Measurements from ENCODE around the gene ANXA2.

ANXA2 gene

DNA sequence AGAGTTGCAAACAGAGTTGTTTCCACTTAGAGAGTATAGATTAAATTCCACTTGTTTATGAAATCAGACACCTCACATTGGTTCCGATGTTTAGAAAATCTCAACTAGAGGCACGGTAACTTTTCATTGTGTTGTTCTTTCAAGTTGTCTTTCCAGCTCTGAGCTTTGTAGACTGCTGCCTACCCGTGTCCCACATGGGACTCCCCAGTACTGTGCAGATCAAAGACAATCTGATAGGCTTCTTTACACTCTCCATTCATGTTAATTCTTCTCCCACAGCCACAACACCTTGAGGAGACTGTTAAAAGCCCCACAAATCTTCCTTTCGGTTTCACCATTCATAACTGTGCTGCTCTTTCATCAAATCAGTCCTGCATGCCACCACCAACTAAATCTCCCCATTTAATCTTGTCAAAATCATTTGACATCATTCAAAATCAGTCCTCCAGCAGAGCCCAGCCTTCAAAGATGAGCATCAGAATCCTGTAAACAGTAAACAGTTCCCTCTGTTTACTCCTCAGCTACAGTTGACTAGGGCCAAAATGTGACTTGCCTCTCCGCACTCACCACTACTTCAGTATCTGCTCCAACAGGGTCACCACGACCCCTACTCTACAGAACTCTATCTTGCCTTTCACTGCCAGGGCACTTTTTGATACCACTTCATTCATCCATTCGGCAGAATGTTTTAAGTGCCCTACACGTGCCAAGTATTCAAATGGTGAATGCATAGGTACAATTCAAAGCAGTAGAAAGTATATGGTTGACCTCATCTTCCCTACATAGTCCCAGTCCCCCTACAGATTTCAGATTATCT, 8.3 kb downstream of the ANXA2 start:
- TF ChIP-seq GATA1 (IDR thresholded peaks at IDR 0.05; ENCODE audit: low read depth, low read length) (no peak), POLR2A (IDR thresholded peaks at IDR 0.05; ENCODE audit: low read length) (no peak)
- DNase-seq: no peak

DNA sequence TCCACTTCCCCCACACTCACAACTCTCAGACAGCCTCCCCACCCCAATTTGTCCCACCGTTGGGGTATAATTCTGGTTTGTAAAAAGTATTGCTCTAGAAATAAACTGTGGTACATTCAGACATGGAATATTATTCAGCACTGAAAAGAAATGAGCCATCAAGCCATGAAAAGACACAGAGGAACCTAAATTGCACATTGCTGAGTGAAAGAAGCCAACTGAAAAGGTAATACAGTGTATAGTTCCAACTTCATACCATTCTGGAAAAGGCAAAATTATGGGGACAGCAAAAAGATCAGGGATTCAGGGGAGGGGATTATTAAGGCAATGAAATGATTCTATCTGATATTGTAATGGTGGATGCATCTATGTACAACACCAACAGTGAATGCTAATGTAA, 10.5 kb downstream of the ANXA2 start:
- DNase-seq: no peak
- no peak for TF ChIP-seq GATA1 (IDR thresholded peaks at IDR 0.05; ENCODE audit: low read depth, low read length)
- no peak for TF ChIP-seq POLR2A (IDR thresholded peaks at IDR 0.05; ENCODE audit: low read length)

DNA sequence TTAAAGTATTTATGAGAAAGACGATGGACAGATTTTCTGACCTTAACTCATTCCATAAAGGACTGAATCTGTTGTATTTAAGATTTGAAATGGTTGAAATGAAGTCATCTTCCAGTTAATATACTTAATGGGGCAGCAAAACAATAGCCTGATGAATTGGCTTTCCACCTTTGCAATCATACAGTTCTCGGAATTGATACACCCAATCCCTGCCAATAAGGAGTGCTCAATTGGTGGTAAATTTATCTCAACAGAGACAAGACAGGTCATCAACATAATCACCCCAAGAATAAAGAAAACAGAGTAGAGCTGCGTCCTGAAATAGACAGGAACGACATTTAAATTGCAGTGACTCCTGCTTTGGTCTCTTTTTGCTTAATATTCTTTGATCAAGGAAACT, 11.2 kb downstream of the ANXA2 start:
- TF ChIP-seq GATA1 (IDR thresholded peaks at IDR 0.05; ENCODE audit: low read depth, low read length) (no peak), POLR2A (IDR thresholded peaks at IDR 0.05; ENCODE audit: low read length) (no peak)
- no peak for DNase-seq

DNA sequence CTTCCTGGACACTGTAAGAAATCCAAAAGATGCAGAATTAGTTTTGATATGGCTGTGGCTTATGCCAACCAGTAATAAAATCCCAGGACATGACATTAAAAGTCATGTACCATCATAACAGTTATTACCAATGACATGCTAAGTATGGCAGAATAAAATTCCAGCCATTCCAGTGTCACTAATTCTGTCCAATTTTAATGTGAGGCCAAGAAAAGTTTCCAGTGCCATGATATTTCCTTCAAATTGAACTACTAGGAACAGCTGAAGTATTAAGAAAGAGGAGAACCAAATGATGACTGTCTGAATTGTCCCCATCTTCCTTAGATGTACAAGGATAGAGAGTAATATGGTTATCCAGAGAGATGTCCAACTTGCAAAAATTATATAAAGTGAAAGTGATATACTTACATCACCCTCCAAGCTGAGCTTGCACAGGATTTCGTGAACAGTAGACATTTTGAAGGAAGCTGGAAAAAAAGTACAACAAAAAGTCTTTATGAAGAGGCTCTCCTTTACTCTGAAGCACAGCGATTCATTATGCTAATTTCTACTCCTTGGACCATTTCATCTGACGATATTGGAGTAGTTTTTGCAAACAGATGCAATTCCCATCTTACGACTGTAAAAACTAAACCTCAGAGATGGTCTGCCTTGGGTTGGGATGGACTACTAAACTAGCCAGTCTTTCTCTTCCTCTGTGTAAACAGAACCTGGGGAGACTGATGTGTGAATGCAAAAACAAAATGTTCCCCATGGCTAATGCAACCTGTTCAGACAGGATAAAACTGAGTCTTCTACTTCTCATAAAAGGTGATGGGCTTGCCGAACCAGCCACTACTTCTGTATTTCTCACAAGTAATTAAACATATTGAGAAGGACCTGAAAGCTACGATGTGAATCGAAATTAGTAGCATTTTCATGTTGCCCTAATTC, 11.9 kb downstream of the ANXA2 start:
- no peak for DNase-seq
- TF ChIP-seq GATA1 (IDR thresholded peaks at IDR 0.05; ENCODE audit: low read depth, low read length) (no peak), POLR2A (IDR thresholded peaks at IDR 0.05; ENCODE audit: low read length) (no peak)

DNA sequence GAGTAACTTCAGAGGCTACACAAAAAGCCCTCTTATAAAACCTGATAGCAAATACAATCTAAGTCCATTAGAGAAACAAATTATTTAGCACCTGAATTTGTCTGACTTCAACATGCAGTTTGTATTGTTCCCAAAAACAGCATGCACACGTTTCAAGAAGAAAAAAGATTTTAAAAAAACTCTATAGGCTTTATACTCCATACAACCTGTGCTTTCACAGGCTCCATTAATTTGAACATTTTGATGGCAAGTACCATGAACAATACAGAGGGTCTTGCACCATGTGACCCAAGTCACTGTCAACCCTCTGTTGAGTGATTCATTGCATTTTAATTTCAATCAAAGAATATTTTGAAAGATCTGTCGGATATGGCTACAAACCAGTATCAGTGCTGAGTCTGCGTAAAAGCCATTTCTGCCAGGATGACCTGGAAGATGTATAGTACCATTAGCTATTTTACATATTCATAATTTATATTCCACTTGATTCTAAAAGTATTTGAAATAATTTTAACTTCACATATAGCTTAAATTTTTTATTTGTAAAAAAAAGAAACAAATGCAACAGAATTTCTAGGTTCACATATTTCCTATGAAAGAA, 13.2 kb downstream of the ANXA2 start:
- no peak for DNase-seq
- TF ChIP-seq POLR2A (IDR thresholded peaks at IDR 0.05; ENCODE audit: low read length) (no peak), GATA1 (IDR thresholded peaks at IDR 0.05; ENCODE audit: low read depth, low read length) (no peak)

DNA sequence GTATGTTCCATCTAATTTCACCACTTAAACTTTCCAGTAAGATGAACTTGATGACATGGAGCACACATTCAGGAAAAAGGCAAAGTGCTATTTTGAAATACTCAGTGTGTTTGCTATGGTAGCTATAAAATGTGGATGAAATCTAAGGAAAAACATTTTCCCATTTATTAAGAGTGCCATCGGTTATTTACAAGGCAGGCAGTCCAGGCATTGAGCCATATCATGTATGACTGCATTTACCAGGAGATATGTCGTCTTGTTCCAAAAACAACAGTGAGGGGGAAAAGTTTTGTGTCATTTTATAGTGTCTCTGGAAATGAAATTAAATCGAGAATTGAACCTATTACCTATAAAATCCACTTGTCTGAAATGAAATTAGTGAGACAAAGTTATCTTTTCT, 13.7 kb downstream of the ANXA2 start:
- no peak for DNase-seq
- TF ChIP-seq GATA1 (IDR thresholded peaks at IDR 0.05; ENCODE audit: low read depth, low read length) (no peak), POLR2A (IDR thresholded peaks at IDR 0.05; ENCODE audit: low read length) (no peak)

DNA sequence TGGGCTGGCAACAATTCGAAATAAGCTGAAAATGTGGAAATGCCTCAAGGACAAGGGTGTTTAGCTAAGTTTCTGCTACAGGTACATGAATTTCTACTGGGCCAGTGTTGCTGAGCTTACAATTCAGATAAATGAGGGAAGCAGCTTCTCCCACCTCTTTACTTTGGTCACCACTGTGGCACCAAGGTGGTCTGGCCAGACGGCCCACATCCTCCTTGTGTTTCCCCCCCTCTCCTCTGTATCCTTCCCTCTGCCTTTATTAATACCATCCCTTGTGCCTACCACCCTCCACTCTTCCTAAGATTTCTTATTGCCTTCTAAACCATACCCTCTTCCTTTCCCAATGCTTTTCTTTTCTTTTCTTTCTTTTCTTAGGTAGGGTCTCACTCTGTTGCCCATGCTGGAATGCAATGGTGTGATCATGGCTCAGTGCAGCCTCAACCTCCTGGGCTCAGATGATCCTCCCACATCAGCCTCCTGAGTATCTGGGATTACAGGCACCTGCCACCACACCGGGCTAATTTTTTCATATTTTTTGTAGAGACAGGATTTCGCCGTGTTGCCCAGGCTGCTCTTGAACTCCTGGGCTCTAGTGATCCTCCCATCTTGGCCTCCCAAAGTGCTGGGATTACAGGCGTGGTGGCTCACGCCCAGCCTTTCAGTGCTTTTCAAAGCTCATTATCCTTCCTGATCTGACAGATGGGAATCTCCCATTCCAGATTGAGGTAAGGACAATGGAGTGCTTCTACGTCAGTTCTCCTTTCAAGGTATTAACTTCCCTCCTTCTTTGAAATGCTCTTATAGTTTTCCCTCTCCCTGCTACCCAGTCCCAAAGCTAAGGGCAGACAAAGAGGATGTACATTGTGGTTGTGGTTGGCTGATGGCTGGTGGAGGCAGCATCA, 14.8 kb downstream of the ANXA2 start:
- DNase-seq: no peak
- TF ChIP-seq POLR2A (IDR thresholded peaks at IDR 0.05; ENCODE audit: low read length) (no peak), GATA1 (IDR thresholded peaks at IDR 0.05; ENCODE audit: low read depth, low read length) (no peak)

DNA sequence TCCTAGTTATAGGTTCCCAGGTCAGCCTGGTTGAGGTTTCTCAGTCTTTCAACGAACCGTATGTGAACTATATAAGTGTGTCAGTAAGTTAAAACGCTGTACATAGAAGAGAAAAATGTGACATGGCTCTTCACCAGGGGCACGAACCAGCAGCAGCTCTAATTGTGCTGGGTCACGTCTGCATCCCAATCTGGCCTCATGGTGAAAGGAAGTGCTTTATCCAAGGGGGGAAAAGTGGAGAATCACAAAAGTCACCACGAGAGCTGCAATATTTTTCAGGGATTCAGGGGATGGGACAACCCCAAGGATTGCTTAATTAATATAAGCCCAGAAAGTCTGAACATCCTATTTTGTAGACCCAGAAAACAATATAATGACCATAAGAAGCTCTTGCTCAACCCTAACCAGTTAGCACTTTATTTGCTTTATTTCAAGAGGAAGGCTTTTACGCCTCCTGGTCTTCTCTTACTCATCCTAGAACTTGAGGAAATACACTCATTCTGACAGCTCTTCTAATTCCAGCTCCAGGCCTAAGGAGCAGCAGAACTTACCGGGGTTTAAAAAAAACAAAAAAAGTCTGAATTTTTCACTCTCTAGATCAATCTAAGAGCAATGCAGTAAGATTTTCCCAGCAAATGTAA, 16.5 kb downstream of the ANXA2 start:
- no peak for DNase-seq
- TF ChIP-seq GATA1 (IDR thresholded peaks at IDR 0.05; ENCODE audit: low read depth, low read length): no peak
- no peak for TF ChIP-seq POLR2A (IDR thresholded peaks at IDR 0.05; ENCODE audit: low read length)

DNA sequence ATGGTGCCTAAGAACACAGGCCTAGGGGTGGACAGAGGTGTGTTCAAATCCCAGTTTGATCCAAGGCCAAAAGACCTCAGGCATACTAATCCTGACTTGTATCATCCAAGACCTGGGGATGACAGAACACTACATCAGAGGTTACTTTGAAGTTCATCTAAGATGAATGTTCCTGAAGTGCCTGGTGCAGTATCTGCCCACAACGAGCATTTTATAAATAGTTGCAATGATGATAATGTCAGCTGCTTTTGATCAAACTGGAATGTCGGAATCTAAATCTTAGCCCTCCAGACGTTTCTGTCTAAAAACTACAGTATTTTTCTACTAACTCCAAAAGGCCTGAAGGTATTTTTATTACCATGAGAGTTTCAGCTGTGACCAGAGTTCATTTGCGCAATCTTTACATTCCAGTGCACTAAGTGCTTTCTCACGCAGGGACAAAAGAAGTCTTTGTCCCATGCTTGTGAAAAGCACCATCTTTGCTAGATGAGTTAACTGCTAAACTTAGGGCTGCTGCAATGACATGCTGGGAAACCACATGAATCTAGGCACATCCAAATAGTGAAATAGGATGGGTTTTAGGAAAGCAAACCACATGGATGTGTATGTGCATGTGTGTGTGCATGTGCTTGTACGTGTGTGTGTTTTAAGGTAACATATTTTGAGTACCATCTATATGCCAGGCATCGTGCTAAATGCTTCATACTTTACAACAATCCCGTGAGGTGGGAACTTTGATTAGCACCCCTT, 18.1 kb downstream of the ANXA2 start:
- no peak for TF ChIP-seq GATA1 (IDR thresholded peaks at IDR 0.05; ENCODE audit: low read depth, low read length)
- no peak for TF ChIP-seq POLR2A (IDR thresholded peaks at IDR 0.05; ENCODE audit: low read length)
- no peak for DNase-seq

DNA sequence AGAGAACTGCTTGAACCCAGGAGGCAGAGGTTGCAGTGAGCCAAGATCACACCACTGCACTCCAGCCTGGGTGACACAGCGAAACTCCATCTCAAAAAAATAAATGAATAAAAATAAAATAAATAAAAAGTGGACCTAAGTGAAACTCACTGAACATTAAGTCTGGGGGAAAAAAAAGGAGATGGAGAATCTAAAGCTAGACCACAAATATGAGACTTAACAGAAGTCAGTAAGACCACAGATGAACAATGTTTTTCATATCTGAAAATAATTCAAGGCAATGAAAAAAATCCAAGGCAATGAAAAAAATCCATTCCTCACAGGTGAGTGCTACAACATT, 18.6 kb downstream of the ANXA2 start:
- DNase-seq: no peak
- TF ChIP-seq GATA1 (IDR thresholded peaks at IDR 0.05; ENCODE audit: low read depth, low read length): no peak
- TF ChIP-seq POLR2A (IDR thresholded peaks at IDR 0.05; ENCODE audit: low read length): no peak

DNA sequence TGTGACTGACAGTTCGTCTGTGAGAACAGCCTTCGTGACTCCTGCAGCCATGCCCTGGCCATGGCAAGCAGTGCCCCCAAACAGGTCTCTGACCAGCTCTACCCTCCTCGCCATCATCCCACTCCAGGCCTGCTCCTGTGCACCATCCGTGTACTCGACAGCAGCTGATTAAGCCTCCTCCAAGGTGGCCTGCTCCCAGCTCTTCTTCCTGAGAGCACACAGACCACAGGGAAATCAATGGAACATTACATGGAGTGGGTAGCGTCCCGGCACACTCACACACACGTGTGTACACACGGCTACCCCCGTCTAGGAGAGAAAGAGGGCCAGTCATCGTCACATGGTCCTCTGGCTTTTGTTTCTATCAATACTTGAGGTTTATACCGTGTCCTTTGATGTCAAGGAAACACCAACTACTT, 21.1 kb downstream of the ANXA2 start:
- DNase-seq: no peak
- TF ChIP-seq POLR2A (IDR thresholded peaks at IDR 0.05; ENCODE audit: low read length) (no peak), GATA1 (IDR thresholded peaks at IDR 0.05; ENCODE audit: low read depth, low read length) (no peak)

DNA sequence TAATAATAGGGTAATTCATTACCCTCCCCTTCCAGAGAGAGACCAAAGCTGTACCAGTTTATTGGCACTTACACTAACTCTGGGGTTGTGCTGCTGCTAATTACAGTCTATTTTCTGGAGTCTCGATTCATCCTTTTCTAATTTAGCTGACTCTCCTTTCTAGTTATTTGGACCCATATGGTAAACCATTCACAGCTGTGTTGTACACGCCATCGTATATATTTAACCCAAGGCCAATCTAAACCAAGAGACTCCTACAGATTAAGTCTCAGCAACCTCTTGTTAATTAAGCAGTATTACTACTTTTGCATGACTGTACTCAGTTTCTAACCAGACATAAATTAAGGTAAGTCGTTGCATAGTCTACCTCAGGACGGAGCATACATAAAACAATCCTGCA, 22.5 kb downstream of the ANXA2 start:
- no peak for TF ChIP-seq POLR2A (IDR thresholded peaks at IDR 0.05; ENCODE audit: low read length)
- DNase-seq: no peak
